Inflammatory macrophage (primary cell): Measurements from ENCODE around the gene ZNF598.
"Not testable (repeated sequence)": the region's sequence is repeated elsewhere in the genome, so short reads cannot be mapped to it uniquely, and the experiment has no call there.

Experiments used
- DNase-seq, 2 donors: peaks; one replicate each; pipeline ENCODE4 v3.0.0-alpha.2; 2020 to 2022

The ZNF598 gene

DNA sequence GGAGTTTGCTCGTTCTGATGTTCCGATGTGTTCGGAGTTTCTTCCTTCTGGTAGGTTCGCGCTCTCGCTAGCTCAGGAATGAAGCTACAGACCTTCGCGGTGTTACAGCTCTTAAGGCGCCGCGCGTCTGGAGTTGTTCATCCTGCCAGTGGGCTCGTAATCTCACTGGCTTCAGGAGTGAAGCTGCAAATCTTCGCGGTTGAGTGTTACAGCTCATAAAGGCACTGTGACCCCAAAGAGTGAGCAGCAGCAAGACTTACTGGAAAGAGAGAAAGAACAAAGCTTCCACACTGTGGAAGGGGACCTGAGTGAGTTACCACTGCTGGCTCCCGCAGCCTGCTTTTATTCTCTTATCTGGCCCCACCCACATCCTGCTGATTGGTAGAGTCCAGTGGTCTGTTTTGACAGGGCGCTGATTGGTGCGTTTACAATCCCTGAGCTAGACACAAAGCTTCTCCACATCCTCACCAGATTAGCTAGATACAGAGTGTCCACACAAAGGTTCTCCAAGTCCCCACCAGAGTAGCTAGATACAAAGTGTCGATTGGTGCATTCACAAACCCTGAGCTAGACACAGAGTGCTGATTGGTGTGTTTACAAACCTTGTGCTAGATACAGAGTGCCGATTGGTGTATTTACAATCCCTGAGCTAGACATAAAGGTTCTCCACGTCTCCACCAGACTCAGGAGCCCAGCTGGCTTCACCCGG is 52.0 kb downstream of the ZNF598 start:
- not testable (repeated sequence) for DNase-seq

GRCh38 chr16:1953734-1954133 is 55.9 kb downstream of the ZNF598 start:
- no peak for DNase-seq

- DNase-seq: no peak
These were observed 59.1 kb downstream of the ZNF598 start for GRCh38 chr16:1950559-1950958.

DNA sequence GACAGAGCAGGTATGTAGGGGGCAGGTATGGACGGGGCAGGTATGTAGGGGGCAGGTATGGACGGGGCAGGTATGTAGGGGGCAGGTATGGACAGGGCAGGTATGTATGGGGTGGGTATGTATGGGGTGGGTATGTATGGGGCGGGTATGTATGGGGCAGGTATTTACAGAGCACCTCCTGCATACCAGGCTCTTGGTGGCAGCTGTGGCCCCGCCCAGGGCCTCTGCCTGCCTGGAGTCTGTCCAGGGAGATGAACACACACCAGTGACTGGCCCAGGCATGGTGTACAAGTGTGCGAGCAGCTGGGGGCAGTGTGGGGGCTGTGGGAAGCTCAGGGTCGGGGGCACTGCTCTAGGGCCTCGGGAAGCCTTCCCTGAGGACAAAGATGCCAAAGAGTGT is 59.6 kb downstream of the ZNF598 start:
- no peak for DNase-seq

DNA sequence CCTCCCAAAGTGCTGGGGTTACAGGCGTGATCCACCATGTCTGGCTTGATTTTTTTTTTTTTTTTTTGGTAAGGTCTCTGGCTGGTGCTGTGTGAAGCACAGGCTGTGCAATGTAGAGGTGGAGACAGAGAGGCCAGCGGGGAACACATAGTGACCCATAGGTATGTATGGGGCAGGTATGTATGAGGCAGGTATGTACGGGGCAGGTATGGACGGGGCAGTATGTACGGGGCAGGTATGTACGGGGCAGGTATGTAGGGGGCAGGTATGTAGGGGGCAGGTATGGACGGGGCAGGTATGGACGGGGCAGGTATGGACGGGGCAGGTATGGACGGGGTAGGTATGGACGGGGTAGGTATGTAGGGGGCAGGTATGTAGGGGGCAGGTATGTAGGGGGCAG is 60.1 kb downstream of the ZNF598 start:
- no peak for DNase-seq
